Endothelial cell of umbilical vein (primary cell): ENCODE measurements around the gene PCID2. TPM values are rescaled to one million over a fixed set of nuclear protein-coding genes. Genes with fewer than 3 reads are reported as not detected.

Experiments used
- BruUV-seq: library from RNA; stranded (reverse); fragments of 400-500 nt; replicated peaks from 2 replicates; lab custom pipeline; 2021; lab: Mats Ljungman, UMichigan
- CTCF ChIA-PET: fragments of 300-600, 350-600 bp; sonication (Branson Sonifier 250); formaldehyde crosslinking; loops from one replicate; lab custom pipeline; 2021; ENCODE audit warnings: antibody characterized with exemption, inconsistent platforms; lab: Charles Lee
- POLR2A ChIA-PET: fragments of 300-600, 350-600 bp; sonication (Branson Sonifier 250); formaldehyde crosslinking; loops from one replicate; lab custom pipeline; 2021; ENCODE audit warnings: antibody characterized with exemption, inconsistent platforms; lab: Charles Lee
- DNase-seq: peaks from one replicate; pipeline ENCODE4 v3.0.0-alpha.2; 2011; ENCODE audit warnings: low read depth, low spot score
- FAIRE-seq: peaks from 2 replicates; lab custom pipeline; 2011; peaks lifted over from hg19 to GRCh38; lab: Jason Lieb, UNC
- H2AFZ ChIP-seq: 2 replicates; pipeline ENCODE4 v1.6.0; 2012; ENCODE audit warnings: low read depth, low read length, control low read depth, inconsistent platforms
- H3K27ac ChIP-seq: 2 replicates; pipeline ENCODE4 v1.5.1; 2011; ENCODE audit warnings: low read depth, mild to moderate bottlenecking, control low read depth, low read length, moderate library complexity; ENCODE audit not compliant: insufficient read depth
- H3K27me3 ChIP-seq, 2 experiments: 2 replicates each; pipeline versions ENCODE4 v1.6.0 to v1.6.1; 2011; ENCODE audit warnings: low read length in 2 of 2, mixed read lengths in 1 of 2; ENCODE audit not compliant: control insufficient read depth in 2 of 2, insufficient read depth in 2 of 2
- H3K36me3 ChIP-seq, 2 experiments: 2 replicates in 1 of 2; 3 replicates in 1 of 2; pipeline ENCODE4 v1.5.1; 2011; ENCODE audit warnings: low read length in 2 of 2, mild to moderate bottlenecking in 1 of 2, moderate library complexity in 1 of 2; ENCODE audit not compliant: control insufficient read depth in 2 of 2, insufficient read depth in 2 of 2; ENCODE audit errors: extremely low read depth in 1 of 2
- H3K4me1 ChIP-seq: 3 replicates; pipeline ENCODE4 v1.5.1; 2011; ENCODE audit warnings: mild to moderate bottlenecking, low read length; ENCODE audit not compliant: control insufficient read depth, insufficient read depth; ENCODE audit errors: extremely low read depth
- H3K4me2 ChIP-seq: 2 replicates; pipeline ENCODE4 v1.6.1; 2011; ENCODE audit warnings: low read length, control low read depth, mixed read lengths; ENCODE audit not compliant: insufficient read depth
- H3K4me3 ChIP-seq, 3 experiments: fragments of 200-600 bp in 1 of 3; sonication (generic), shearing (Covaris generic) in 1 of 3; replicated peaks in 1 of 3; 2 replicates each; pipeline ENCODE4 v1.5.1; 2011 to 2016; ENCODE audit warnings: control low read depth in 3 of 3, low read length in 3 of 3, mild to moderate bottlenecking in 2 of 3, inconsistent platforms in 1 of 3, low read depth in 1 of 3, moderate library complexity in 1 of 3; ENCODE audit not compliant: insufficient read depth in 1 of 3
- H3K79me2 ChIP-seq: 2 replicates; pipeline ENCODE4 v1.6.0; 2012; ENCODE audit warnings: low read length, inconsistent platforms; ENCODE audit not compliant: control insufficient read depth, insufficient read depth
- H3K9ac ChIP-seq: replicated peaks from 2 replicates; pipeline ENCODE3; 2011; ENCODE audit warnings: low read length, control low read depth; ENCODE audit not compliant: insufficient read depth; ENCODE audit errors: extremely low read depth
- H3K9me1 ChIP-seq: replicated peaks from 3 replicates; pipeline ENCODE4 v1.6.0; 2011; ENCODE audit warnings: mild to moderate bottlenecking, low read length; ENCODE audit not compliant: control insufficient read depth, insufficient read depth; ENCODE audit errors: extremely low read depth
- H3K9me3 ChIP-seq: replicated peaks from 2 replicates; pipeline ENCODE4 v1.5.1; 2012; ENCODE audit warnings: low read length, inconsistent platforms; ENCODE audit not compliant: control insufficient read depth, insufficient read depth
- H4K20me1 ChIP-seq: replicated peaks from 2 replicates; pipeline ENCODE3; 2011; ENCODE audit warnings: mild to moderate bottlenecking, low read length; ENCODE audit not compliant: control insufficient read depth, insufficient read depth; ENCODE audit errors: extremely low read depth
- CTCF ChIP-seq, 2 donors: IDR thresholded peaks; 1 replicate in 1 of 2; 2 replicates in 1 of 2; pipeline ENCODE4 v1.5.1; 2011; ENCODE audit warnings: low read length in 2 of 2, mild to moderate bottlenecking in 2 of 2, moderate library complexity in 2 of 2, control low read depth in 1 of 2, inconsistent platforms in 1 of 2, low read depth in 1 of 2; ENCODE audit not compliant: insufficient read depth in 1 of 2; ENCODE audit errors: extremely low read depth in 1 of 2
- EZH2 ChIP-seq: IDR thresholded peaks from 2 replicates; pipeline ENCODE4 v1.6.1; 2012; ENCODE audit warnings: borderline replicate concordance, low read depth, mild to moderate bottlenecking, moderate library complexity, low read length, inconsistent platforms; ENCODE audit not compliant: severe bottlenecking
- FOS ChIP-seq: IDR thresholded peaks from 2 replicates; pipeline ENCODE4 v1.6.1; 2011; ENCODE audit warnings: mild to moderate bottlenecking, low read length, moderate library complexity, borderline replicate concordance; ENCODE audit not compliant: insufficient read depth
- JUN ChIP-seq: IDR thresholded peaks from 2 replicates; pipeline ENCODE4 v1.6.1; 2011; ENCODE audit warnings: borderline replicate concordance, low read depth; ENCODE audit not compliant: insufficient read length, insufficient read depth
- MAX ChIP-seq: IDR thresholded peaks from 2 replicates; pipeline ENCODE4 v1.6.1; 2011; ENCODE audit not compliant: insufficient read depth, insufficient read length
- MYC ChIP-seq: IDR thresholded peaks from one replicate; pipeline ENCODE4 v1.6.1; 2011; ENCODE audit warnings: mild to moderate bottlenecking, low read depth, low read length
- POLR2AphosphoS5 ChIP-seq: IDR thresholded peaks from 2 replicates; pipeline ENCODE4 v1.6.1; 2012; ENCODE audit warnings: low read depth, mild to moderate bottlenecking, control low read depth, low read length, moderate library complexity; ENCODE audit not compliant: insufficient read depth
- dilution Hi-C: fragments of 300-500 bp; cut with MboI; formaldehyde crosslinking; loops from one replicate; pipeline ENCODE4 v1.15.0; 2019; ENCODE audit warnings: low sequenced_read_pairs; ENCODE audit not compliant: extremely low pct_ligation_motif_present
- intact Hi-C: fragments of 100-400 bp; cut with micrococcal nuclease; formaldehyde crosslinking; loops from one replicate; pipeline ENCODE4 v1.10.0; 2022
- polyA plus RNA-seq, 4 experiments: library from polyadenylated mRNA; depleted of rRNA in 3 of 4; stranded (reverse) in 3 of 4; unstranded in 1 of 4; fragments of >200 nt; gene quantifications; 2 replicates each; pipeline versions ENCODE4 v1.2.1 to v1.2.3, GENCODE V29; 2011 to 2012; ENCODE audit warnings: missing spikeins in 1 of 4
- total RNA-seq: library from RNA; stranded (reverse); gene quantifications from 2 replicates; pipeline ENCODE4 v1.2.3, GENCODE V29; 2021

PCID2 gene
- total and polyA plus RNA-seq, 2 donors (not counting 3 experiments of a cell fraction or from before 2014, with no cell fraction given) = 52.1 to 55.6 TPM

GRCh38 chr13:113142876-113143275 lies 65.6 kb downstream of the PCID2 start:
- ChIA-PET CTCF (no interaction called here), POLR2A (no interaction called here)
- Histone ChIP-seq H2AFZ (no peak overlapping the region), H3K9ac (no peak overlapping the region), H3K9me1 (no peaks in the 10 kb centered on the region), H3K36me3 (no peaks in the 10 kb centered on the region), H3K4me3 (no peak overlapping the region), H3K4me1 (no peaks in the 10 kb centered on the region), H3K79me2 (no peaks in the 10 kb centered on the region), H4K20me1 (no peaks in the 10 kb centered on the region), H3K27me3 (peaks cover 4 to 5% of the 10 kb centered on the region in 2 experiments), H3K9me3 (no peaks in the 10 kb centered on the region), H3K27ac (no peak overlapping the region), H3K4me2 (no peak overlapping the region)
- no TSS peak for BruUV-seq
- FAIRE-seq = no peak
- DNase-seq = no peak
- TF ChIP-seq EZH2 (no peak), CTCF (IDR thresholded peaks at IDR 0.05; ENCODE audit: extremely low read depth in 1 of 2, insufficient read depth in 1 of 2, low read depth in 1 of 2, low read length in 2 of 2) (no peak), POLR2AphosphoS5 (no peak), FOS (no peak), MAX (no peak), MYC (no peak), JUN (no peak)
- intact Hi-C loops (no loop called here), dilution Hi-C loops (no loop called here)
